Sciatic nerve (tissue), 2 donors: ENCODE measurements around the gene PPP2R2D. TPM values are rescaled to one million over a fixed set of nuclear protein-coding genes. Genes with fewer than 3 reads are reported as not detected.

Source experiments
- ATAC-seq: fragments of 200-7000 bp; cut with Tn5 transposase; one replicate; pipeline ENCODE4 v1.9.1; 2020; ENCODE audit warnings: mild to moderate bottlenecking, moderate library complexity
- DNase-seq: peaks from one replicate; pipeline ENCODE4 v3.0.0-alpha.2; 2020; ENCODE audit warnings: low spot score
- intact Hi-C: fragments of 100-400 bp; cut with DNase I; formaldehyde crosslinking; loops from one replicate; pipeline ENCODE4 v1.14.2; 2022
- total RNA-seq: library from RNA; stranded (reverse); fragmentation: NEBNext Ultra II Directional; extraction: Animal tissue kit (Norgen Biotek cat#: 25700); gene quantifications from one replicate; pipeline ENCODE4 v1.2.1, GENCODE V29; 2021
- donor health status: DM: no; HTN: no; CAD: no.
- donor health status: DM: no; HTN: no; CAD: no.

Gene PPP2R2D
- total RNA-seq, 1 donor from 2014 or later = 30.1 TPM

DNA sequence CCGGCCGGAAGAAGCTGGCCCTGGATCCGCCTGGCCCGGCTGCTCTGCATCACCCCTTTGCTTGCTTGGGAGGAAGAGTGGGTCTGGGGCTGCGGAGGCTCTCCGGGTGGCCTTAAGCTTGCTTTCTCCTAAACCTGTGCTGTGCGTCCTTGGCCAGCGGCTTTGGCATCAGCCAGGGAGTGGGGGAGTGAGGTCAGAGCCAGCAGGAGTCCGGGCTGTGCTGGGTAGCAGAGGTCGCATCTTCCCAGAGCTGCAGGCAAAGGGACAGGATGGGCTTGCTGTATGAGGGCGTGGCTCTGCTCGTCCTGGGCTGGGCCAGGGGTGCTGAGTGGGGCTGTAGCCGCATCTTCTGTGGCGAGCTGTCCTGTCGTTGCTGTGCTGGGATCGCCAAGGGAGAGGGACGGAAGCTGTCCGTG is 59.8 kb downstream of the PPP2R2D start:
- intact Hi-C loops = no loop called here
- peak; percentile 46 for DNase-seq
- peak; percentile 16 for ATAC-seq

DNA sequence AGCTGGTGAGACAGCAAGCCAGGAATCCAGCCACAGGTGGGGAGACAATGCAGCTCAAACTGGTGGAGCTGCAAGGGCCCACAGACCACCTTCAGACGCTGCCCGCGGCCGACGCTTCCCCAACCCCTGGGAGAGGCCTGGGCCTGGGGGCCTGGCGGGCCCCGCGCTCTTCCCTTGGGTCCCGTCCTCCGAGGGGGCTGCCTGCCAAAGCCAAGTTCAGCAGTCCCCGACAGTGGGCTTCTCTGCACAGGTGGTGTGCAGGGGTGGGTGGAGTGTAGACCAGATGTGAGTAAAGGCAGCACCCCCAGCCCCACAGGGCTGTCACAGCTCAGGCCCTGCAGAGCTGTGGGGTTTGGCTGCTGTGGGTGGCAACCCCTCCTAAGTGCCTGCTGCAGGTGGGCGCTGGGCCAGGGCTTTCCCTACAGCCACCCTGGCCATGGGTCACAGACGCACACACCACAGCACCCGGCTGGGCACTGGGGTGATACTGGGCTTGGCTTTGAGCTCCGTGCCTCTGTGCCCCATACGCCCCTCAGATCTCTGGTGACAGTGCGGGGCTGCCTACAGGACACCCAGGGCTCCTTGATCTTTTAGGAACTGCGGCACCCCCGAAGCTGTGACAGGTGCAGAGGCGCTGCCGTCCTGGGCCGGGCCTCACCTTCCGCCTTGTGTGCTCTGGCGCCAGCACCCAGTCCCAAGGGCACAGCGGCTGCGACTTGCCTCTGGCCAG is 60.4 kb downstream of the PPP2R2D start:
- peak; percentile 53 for DNase-seq
- peak; percentile 54 for ATAC-seq
- intact Hi-C loops = no loop called here

- ATAC-seq (peak; percentile 12), DNase-seq (peak; percentile 53)
- intact Hi-C loops = no loop called here
Measured at GRCh38 chr10:131961777-131962662, 61.2 kb downstream of the PPP2R2D start.

GRCh38 chr10:131963350-131963749 is 62.5 kb downstream of the PPP2R2D start:
- intact Hi-C loops = no loop called here
- ATAC-seq = no peak
- DNase-seq = peak; percentile 43

DNA sequence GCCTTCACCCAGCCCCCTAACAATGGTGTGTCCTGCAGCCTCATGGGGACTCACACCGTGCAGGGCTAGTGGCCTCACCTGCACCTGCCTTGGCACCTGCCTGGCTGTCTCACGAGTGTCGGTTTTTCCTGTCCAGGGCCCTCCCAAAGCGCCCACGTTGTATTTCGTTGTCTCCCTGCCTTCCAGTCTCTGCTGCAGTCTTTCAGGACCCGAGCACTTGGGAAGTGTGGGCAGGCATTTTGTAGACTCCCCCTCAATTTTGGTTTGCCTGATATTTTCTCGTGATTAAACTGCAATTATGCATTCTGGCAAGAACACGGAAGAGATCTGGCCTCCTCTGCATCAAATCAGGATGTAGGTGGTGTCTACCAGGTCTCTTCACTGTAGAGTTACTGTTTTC is 63.0 kb downstream of the PPP2R2D start:
- no peak for DNase-seq
- intact Hi-C loops = no loop called here
- no peak for ATAC-seq

DNA sequence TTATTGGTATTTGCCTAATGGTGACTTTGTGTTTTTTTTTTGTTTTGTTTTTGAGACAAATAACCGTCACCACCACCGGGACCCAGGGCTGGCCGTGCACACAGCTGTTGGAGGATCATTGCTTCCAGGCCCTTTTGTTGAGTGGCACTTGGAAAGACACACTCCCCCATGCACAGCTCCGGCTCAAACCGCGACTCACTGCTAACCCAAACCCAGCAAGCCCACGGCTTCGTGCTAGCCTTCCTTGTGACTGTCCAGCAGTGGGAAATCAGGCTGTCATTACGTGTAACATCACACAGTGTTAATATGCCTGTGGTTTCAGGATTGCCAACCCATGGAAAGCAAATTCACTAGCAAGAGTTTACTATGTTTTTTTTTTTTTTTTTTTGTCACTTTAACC is 63.5 kb downstream of the PPP2R2D start:
- no peak for ATAC-seq
- DNase-seq = peak; percentile 45
- intact Hi-C loops = no loop called here

GRCh38 chr10:131968949-131969348 is 68.1 kb downstream of the PPP2R2D start:
- ATAC-seq (no peak), DNase-seq (peak; percentile 50)
- intact Hi-C loops = no loop called here

- intact Hi-C loops = no loop called here
- peak; percentile 36 for DNase-seq
Measured at GRCh38 chr10:131970946-131971345, 70.1 kb downstream of the PPP2R2D start.

GRCh38 chr10:131971591-131971990 is 70.8 kb downstream of the PPP2R2D start:
- intact Hi-C loops = no loop called here
- ATAC-seq (no peak), DNase-seq (peak; percentile 27)

More at GRCh38 chr10:131970946-131971345, 70.1 kb downstream of the PPP2R2D start:
- no peak for ATAC-seq

GRCh38 chr10:131972474-131973071 is 71.8 kb downstream of the PPP2R2D start:
- peak; percentile 71 for DNase-seq
- ATAC-seq = peak; percentile 84
- intact Hi-C loops = no loop called here

- ATAC-seq (no peak), DNase-seq (peak; percentile 56)
- intact Hi-C loops = no loop called here
Measured at GRCh38 chr10:131973160-131973951, 72.5 kb downstream of the PPP2R2D start.

- ATAC-seq = no peak
- intact Hi-C loops = no loop called here
- peak; percentile 5 for DNase-seq
Measured at GRCh38 chr10:131974034-131974817, 73.4 kb downstream of the PPP2R2D start.

- ATAC-seq = no peak
- intact Hi-C loops = no loop called here
- peak; percentile 13 for DNase-seq
Measured at GRCh38 chr10:131975003-131975402, 74.2 kb downstream of the PPP2R2D start.

DNA sequence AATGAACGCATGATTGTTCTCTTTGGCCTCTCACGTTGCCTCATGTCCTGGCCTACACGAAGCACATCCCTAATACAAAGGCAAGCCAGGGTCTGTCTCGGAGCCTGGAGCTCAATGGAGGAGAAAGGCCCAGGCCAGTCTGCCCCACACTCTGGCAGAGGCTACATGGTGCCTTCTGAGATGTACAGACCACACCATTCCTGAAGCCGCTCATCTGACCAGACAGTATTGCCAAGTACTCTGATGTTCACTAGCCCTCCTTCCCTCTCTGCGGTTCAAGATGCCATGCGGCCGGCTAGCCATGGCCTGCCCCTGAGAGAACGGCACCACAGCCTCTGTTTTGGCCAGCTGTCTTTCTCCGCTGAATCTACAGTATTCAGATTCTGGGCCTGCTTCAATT is 75.0 kb downstream of the PPP2R2D start:
- intact Hi-C loops = no loop called here
- ATAC-seq = no peak
- DNase-seq = peak; percentile 26

DNA sequence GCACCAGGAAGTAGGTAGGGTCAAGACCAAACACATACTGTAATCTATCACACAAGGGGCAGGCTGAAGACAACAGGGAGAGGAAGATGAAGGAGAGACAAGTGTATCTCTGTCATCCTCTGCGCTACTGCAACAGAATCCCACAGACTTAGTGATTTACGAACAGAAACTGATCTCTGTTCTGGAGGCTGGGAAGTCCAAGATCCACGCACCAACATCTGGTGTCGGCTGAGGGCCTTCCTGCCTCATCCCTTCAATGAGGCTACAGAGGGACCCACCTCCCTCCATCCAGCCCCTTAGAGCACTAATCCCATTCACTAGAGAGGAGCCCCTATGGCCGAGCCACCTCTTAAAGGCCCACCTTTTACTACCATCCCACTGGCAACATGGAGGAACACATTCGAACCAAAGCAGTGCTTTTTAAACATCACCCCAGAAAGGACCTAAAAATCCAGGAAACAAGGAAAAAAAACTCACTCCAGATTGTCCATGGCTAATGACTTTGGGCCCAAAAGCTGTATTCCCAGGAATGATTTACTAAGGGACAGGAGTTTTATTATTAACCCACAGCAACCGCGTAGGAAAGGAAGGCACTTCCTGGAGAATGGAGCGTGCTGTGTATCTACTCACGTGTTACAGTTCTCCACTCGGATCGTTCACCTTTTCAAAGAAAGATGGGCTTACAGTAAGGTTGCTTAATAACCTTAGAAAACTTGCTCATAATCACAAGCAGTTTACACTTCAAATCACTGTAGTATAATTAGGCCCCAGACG is 76.7 kb downstream of the PPP2R2D start:
- DNase-seq (peak; percentile 13), ATAC-seq (no peak)
- intact Hi-C loops = no loop called here

DNA sequence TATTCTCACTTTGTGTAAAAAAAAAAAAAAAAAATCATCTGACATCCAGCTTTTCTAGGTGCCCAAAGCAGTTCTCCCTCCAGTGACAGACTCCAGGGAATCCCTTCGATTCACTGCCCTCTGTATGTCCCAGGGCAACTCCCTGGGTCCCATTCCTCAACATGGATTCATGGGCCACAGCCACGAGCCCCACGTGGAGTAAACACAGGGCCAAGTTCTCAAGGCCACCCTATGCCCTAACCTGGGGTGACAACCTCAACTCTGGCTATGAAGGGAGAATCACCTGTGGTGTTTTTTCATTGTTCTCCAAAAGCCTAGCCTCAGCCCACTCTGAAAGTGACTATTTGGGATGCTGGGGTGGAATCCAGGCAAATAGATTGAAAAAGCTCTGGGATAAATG is 77.6 kb downstream of the PPP2R2D start:
- ATAC-seq (no peak), DNase-seq (peak; percentile 26)
- intact Hi-C loops = no loop called here

DNA sequence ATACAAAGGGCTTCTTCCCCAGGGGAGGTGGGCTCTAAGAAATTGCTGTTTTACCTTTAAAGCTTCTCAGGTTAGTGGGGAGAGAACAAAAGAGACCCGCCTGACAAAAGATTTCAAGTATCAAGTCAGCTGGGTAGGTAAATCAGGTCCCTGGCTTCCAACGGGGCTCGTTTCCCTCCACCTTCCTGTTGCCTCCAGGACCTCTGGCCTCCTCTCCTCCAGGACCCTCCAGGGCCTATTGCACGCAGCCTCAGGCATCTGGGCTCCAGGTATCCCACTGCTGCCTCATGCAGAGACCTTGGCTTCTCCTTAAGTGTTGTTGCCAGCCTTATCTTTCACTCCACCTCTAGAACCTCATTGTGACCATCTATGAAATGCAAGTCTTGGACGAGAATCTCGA is 78.0 kb downstream of the PPP2R2D start:
- intact Hi-C loops = no loop called here
- DNase-seq = peak; percentile 46
- no peak for ATAC-seq
